PC-9 (cell line): Measurements from ENCODE around the gene SND1.

ENCODE experiments used
- CTCF ChIP-seq: fragments of 200-600 bp; sonication (generic); conservative IDR thresholded peaks from 2 replicates; pipeline ENCODE4 v1.6.1; 2017; ENCODE audit warnings: mixed run types, antibody characterized with exemption, mild to moderate bottlenecking, moderate library complexity
- EZH2 ChIP-seq: fragments of 200-600 bp; sonication (generic); IDR thresholded peaks from 2 replicates; pipeline ENCODE4 v1.8.0; 2017; ENCODE audit warnings: antibody characterized with exemption, low read depth

GRCh38 chr7:127831318-127832219 lies 179.6 kb downstream of the SND1 start:
- TF ChIP-seq CTCF: no peak
- no peak for TF ChIP-seq EZH2
